ENCODE measurements around the gene KRT6B.
"Not testable (repeated sequence)": the region's sequence is repeated elsewhere in the genome, so short reads cannot be mapped to it uniquely, and the experiment has no call there.

Gene KRT6B

GRCh38 chr12:52452101-52452500 lies at the start of gene KRT6B:
TSS of gene KRT6B (minus strand) at chr12:52452146. CDS start at chr12:52452078, 68 bp downstream.
- no peak for DNase-seq (ENCODE audit: low spot score)

GRCh38 chr12:52501490-52501889 lies 49.5 kb upstream of the KRT6B start:
- DNase-seq (ENCODE audit: low spot score), result no peak

- not testable (repeated sequence) for DNase-seq (ENCODE audit: low spot score)
Observed at GRCh38 chr12:52500574-52500973, 48.6 kb upstream of the KRT6B start.

- no peak for DNase-seq (ENCODE audit: low spot score)
Observed at GRCh38 chr12:52499806-52500560, 48.0 kb upstream of the KRT6B start.

GRCh38 chr12:52498946-52499345 lies 47.0 kb upstream of the KRT6B start:
- no peak for DNase-seq (ENCODE audit: low spot score)

- no peak for DNase-seq (ENCODE audit: low spot score)
Observed at GRCh38 chr12:52497975-52498374, 46.0 kb upstream of the KRT6B start.

- no peak for DNase-seq (ENCODE audit: low spot score)
Observed at GRCh38 chr12:52496590-52497071, 44.7 kb upstream of the KRT6B start.

GRCh38 chr12:52496054-52496453 lies 44.1 kb upstream of the KRT6B start:
- no peak for DNase-seq (ENCODE audit: low spot score)

- DNase-seq (ENCODE audit: low spot score), result no peak
Observed at GRCh38 chr12:52495389-52495788, 43.4 kb upstream of the KRT6B start.

- no peak for DNase-seq (ENCODE audit: low spot score)
Observed at GRCh38 chr12:52494518-52494917, 42.6 kb upstream of the KRT6B start.

- DNase-seq (ENCODE audit: low spot score), result no peak
Observed at GRCh38 chr12:52494100-52494499, 42.2 kb upstream of the KRT6B start.

- DNase-seq (ENCODE audit: low spot score), result no peak
Observed at GRCh38 chr12:52493172-52493571, 41.2 kb upstream of the KRT6B start, which contains the start of gene KRT6A. TSS of gene KRT6A (minus strand) at chr12:52493257. CDS start at chr12:52493188, 69 bp downstream.

GRCh38 chr12:52492405-52492804 lies 40.5 kb upstream of the KRT6B start:
- not testable (repeated sequence) for DNase-seq (ENCODE audit: low spot score)

- not testable (repeated sequence) for DNase-seq (ENCODE audit: low spot score)
Observed at GRCh38 chr12:52491495-52491894, 39.5 kb upstream of the KRT6B start.

- no peak for DNase-seq (ENCODE audit: low spot score)
Observed at GRCh38 chr12:52488736-52489135, 36.8 kb upstream of the KRT6B start.

GRCh38 chr12:52487744-52488443 lies 35.9 kb upstream of the KRT6B start:
- not testable (repeated sequence) for DNase-seq (ENCODE audit: low spot score)

GRCh38 chr12:52487211-52487610 lies 35.3 kb upstream of the KRT6B start:
- DNase-seq (ENCODE audit: low spot score), result no peak

GRCh38 chr12:52486166-52487105 lies 34.5 kb upstream of the KRT6B start:
- DNase-seq (ENCODE audit: low spot score), result no peak

- DNase-seq (ENCODE audit: low spot score), result no peak
Observed at GRCh38 chr12:52480073-52480472, 28.1 kb upstream of the KRT6B start.

- no peak for DNase-seq (ENCODE audit: low spot score)
Observed at GRCh38 chr12:52477651-52478050, 25.7 kb upstream of the KRT6B start.

- DNase-seq (ENCODE audit: low spot score), result no peak
Observed at GRCh38 chr12:52474212-52474611, 22.3 kb upstream of the KRT6B start.

GRCh38 chr12:52473768-52474167 lies 21.8 kb upstream of the KRT6B start, which contains the start of gene KRT6C:
TSS of gene KRT6C (minus strand) at chr12:52473805. CDS start at chr12:52473737, 68 bp downstream.
- DNase-seq (ENCODE audit: low spot score), result no peak
